GM19438 (cell line): ENCODE results near the gene TSC2.
"Not testable (repeated sequence)": the region's sequence is repeated elsewhere in the genome, so short reads cannot be mapped to it uniquely, and the experiment has no call there.

Experiments used
- ATAC-seq: cut with Tn5 transposase; IDR thresholded peaks from one replicate; pipeline ENCODE4 v1.9.1; 2021; ENCODE audit warnings: low read depth; ENCODE audit not compliant: unreplicated experiment

The TSC2 gene

GRCh38 chr16:2135770-2136490, 88.1 kb downstream of the TSC2 start, which contains the start of gene PKD1:
Gene PKD1 (minus strand): TSS chr16:2135898. CDS start chr16:2135689, 209 bp downstream.
- ATAC-seq = not testable (repeated sequence)
